ENCODE data around the gene HIPK4.

The HIPK4 gene

GRCh38 chr19:40332669-40333068 lies 57.3 kb downstream of the HIPK4 start:
- TF ChIP-seq GATA3 (IDR thresholded peaks at IDR 0.05; ENCODE audit: low read depth, low read length) (no peak), GATA2 (IDR thresholded peaks at IDR 0.05; ENCODE audit: low read depth, low read length) (no peak)

- TF ChIP-seq GATA2 (IDR thresholded peaks at IDR 0.05; ENCODE audit: low read depth, low read length) = no peak
- no peak for TF ChIP-seq GATA3 (IDR thresholded peaks at IDR 0.05; ENCODE audit: low read depth, low read length)
These were observed 58.9 kb downstream of the HIPK4 start for GRCh38 chr19:40331052-40331451.

Measured in SH-SY5Y (cell line).